CD4-positive, CD25-positive, alpha-beta regulatory T cell (primary cell): Measurements from ENCODE around the gene NEO1. TPM values are rescaled to one million over a fixed set of nuclear protein-coding genes. Genes with fewer than 3 reads are reported as not detected.

Experiments used
- ATAC-seq, 2 donors: fragments of 150-1000 bp; cut with Tn5 transposase; one replicate each; pipeline ENCODE4 v1.10.0; 2021; ENCODE audit warnings: low read depth in 2 of 2, moderate number of reproducible peaks in 2 of 2, moderate library complexity in 1 of 2
- DNase-seq, 3 donors: peaks; one replicate each; pipeline versions ENCODE4 v3.0.0 to v3.0.0-alpha.2; 2012 to 2022; ENCODE audit warnings: mixed read lengths in 1 of 3
- H3K27ac ChIP-seq: one replicate; pipeline ENCODE4 v1.7.0; 2013; ENCODE audit warnings: mild to moderate bottlenecking, low read length; ENCODE audit not compliant: insufficient read depth, poor library complexity, severe bottlenecking
- H3K27me3 ChIP-seq: one replicate; pipeline ENCODE4 v1.7.0; 2013; ENCODE audit warnings: low read length; ENCODE audit not compliant: control insufficient read depth, insufficient read depth
- H3K36me3 ChIP-seq: one replicate; pipeline ENCODE4 v1.7.0; 2013; ENCODE audit warnings: mild to moderate bottlenecking, low read length, moderate library complexity; ENCODE audit not compliant: control insufficient read depth, insufficient read depth
- H3K4me1 ChIP-seq: 2 replicates; pipeline ENCODE4 v1.7.0; 2013; ENCODE audit warnings: mild to moderate bottlenecking, low read length; ENCODE audit not compliant: insufficient read depth, control insufficient read depth, poor library complexity, severe bottlenecking
- H3K4me3 ChIP-seq: one replicate; pipeline ENCODE4 v1.7.0; 2013; ENCODE audit warnings: low read depth, mild to moderate bottlenecking, low read length, moderate library complexity
- H3K9me3 ChIP-seq, 2 experiments: 1 replicate in 1 of 2; 2 replicates in 1 of 2; pipeline ENCODE4 v1.7.0; 2013; ENCODE audit warnings: low read length in 2 of 2, mild to moderate bottlenecking in 1 of 2, moderate library complexity in 1 of 2; ENCODE audit not compliant: control insufficient read depth in 2 of 2
- H3K27ac Mint-ChIP-seq, 3 donors: one replicate each; pipeline ENCODE4 v1.8.0; 2020 to 2022; ENCODE audit warnings: mild to moderate bottlenecking in 3 of 3, mixed read lengths in 3 of 3, moderate library complexity in 2 of 3
- H3K27me3 Mint-ChIP-seq: one replicate; pipeline ENCODE4 v1.8.0; 2022; ENCODE audit warnings: mild to moderate bottlenecking, mixed read lengths
- H3K36me3 Mint-ChIP-seq: one replicate; pipeline ENCODE4 v1.8.0; 2020; ENCODE audit warnings: mixed read lengths
- H3K4me1 Mint-ChIP-seq, 4 donors: one replicate each; pipeline ENCODE4 v1.8.0; 2020 to 2022; ENCODE audit warnings: mixed read lengths in 4 of 4, mild to moderate bottlenecking in 1 of 4
- H3K4me3 Mint-ChIP-seq, 4 donors: one replicate each; pipeline ENCODE4 v1.8.0; 2020 to 2022; ENCODE audit warnings: mild to moderate bottlenecking in 4 of 4, mixed read lengths in 4 of 4, moderate library complexity in 3 of 4
- H3K9me3 Mint-ChIP-seq, 7 donors: one replicate each; pipeline ENCODE4 v1.8.0; 2020 to 2022; ENCODE audit warnings: mixed read lengths in 7 of 7, mild to moderate bottlenecking in 3 of 7, moderate library complexity in 2 of 7
- polyA plus RNA-seq, 4 donors: library from polyadenylated mRNA; unstranded; fragments of 300-500 nt; fragmentation: Illumina TruSeq; gene quantifications; one replicate each; pipeline ENCODE4 v1.2.3, GENCODE V29; 2021
- total RNA-seq: library from RNA; stranded (reverse); gene quantifications from one replicate; pipeline ENCODE4 v1.2.3, GENCODE V29; 2022

The NEO1 gene
- total and polyA plus RNA-seq, 5 donors from 2014 or later, result 0.45 to 2.7 (median 0.68) TPM

- Histone ChIP-seq H3K36me3 (no peaks in the 10 kb centered on the region), H3K9me3 (no peaks in the 10 kb centered on the region), H3K4me1 (no peaks in the 10 kb centered on the region), H3K4me3 (no peak overlapping the region), H3K27ac (no peak overlapping the region), H3K27me3 (peaks cover 5% of the 10 kb centered on the region)
- Mint-ChIP-seq H3K4me3 (no peak overlapping the region), H3K9me3 (peaks cover 0 to 2% (median 0%) of the 10 kb centered on the region in 7 donors), H3K27me3 (peaks cover 14% of the 10 kb centered on the region), H3K36me3 (no peaks in the 10 kb centered on the region), H3K27ac (no peak overlapping the region), H3K4me1 (no peaks in the 10 kb centered on the region)
- ATAC-seq, result no peak
- DNase-seq, result no peak
These were observed 67.2 kb downstream of the NEO1 start for GRCh38 chr15:73119478-73119877.

- Histone ChIP-seq H3K27me3 (peaks cover 5% of the 10 kb centered on the region), H3K4me3 (no peak overlapping the region), H3K4me1 (no peaks in the 10 kb centered on the region), H3K36me3 (no peaks in the 10 kb centered on the region), H3K9me3 (no peaks in the 10 kb centered on the region), H3K27ac (no peak overlapping the region)
- Mint-ChIP-seq H3K9me3 (peaks cover 0 to 2% (median 0%) of the 10 kb centered on the region in 7 donors), H3K36me3 (no peaks in the 10 kb centered on the region), H3K4me3 (no peak overlapping the region), H3K4me1 (no peaks in the 10 kb centered on the region), H3K27ac (no peak overlapping the region), H3K27me3 (peaks cover 20% of the 10 kb centered on the region)
- no peak for ATAC-seq
- DNase-seq, result no peak
These were observed 68.0 kb downstream of the NEO1 start for GRCh38 chr15:73120269-73120668.

- Histone ChIP-seq H3K4me1 (no peaks in the 10 kb centered on the region), H3K27me3 (peaks cover 3% of the 10 kb centered on the region), H3K36me3 (no peaks in the 10 kb centered on the region), H3K27ac (no peak overlapping the region), H3K9me3 (no peaks in the 10 kb centered on the region), H3K4me3 (no peak overlapping the region)
- H3K36me3 Mint-ChIP-seq, result no peaks in the 10 kb centered on the region
- peaks cover 0 to 5% (median 1%) of the 10 kb centered on the region in 4 donors for H3K4me1 Mint-ChIP-seq
- H3K27me3 Mint-ChIP-seq, result peaks cover 19% of the 10 kb centered on the region
- no peak overlapping the region for H3K4me3 Mint-ChIP-seq
- H3K27ac Mint-ChIP-seq, result no peak overlapping the region
- no peak for ATAC-seq
- no peak for DNase-seq
- no peaks in the 10 kb centered on the region for H3K9me3 Mint-ChIP-seq
These were observed 73.0 kb downstream of the NEO1 start for GRCh38 chr15:73125219-73125618.

- DNase-seq (peak in 1 of 3 donors; percentile 56), ATAC-seq (no peak)
- Histone ChIP-seq H3K27me3 (no peaks in the 10 kb centered on the region), H3K4me1 (no peaks in the 10 kb centered on the region), H3K4me3 (no peak overlapping the region), H3K36me3 (no peaks in the 10 kb centered on the region), H3K27ac (no peak overlapping the region), H3K9me3 (no peaks in the 10 kb centered on the region)
- no peak overlapping the region for H3K27ac Mint-ChIP-seq
- no peaks in the 10 kb centered on the region for H3K9me3 Mint-ChIP-seq
- H3K36me3 Mint-ChIP-seq, result no peaks in the 10 kb centered on the region
- H3K27me3 Mint-ChIP-seq, result peaks cover 24% of the 10 kb centered on the region
- H3K4me3 Mint-ChIP-seq, result no peak overlapping the region
- peaks cover 0 to 5% (median 1%) of the 10 kb centered on the region in 4 donors for H3K4me1 Mint-ChIP-seq
These were observed 75.2 kb downstream of the NEO1 start for GRCh38 chr15:73127302-73127936.

DNA sequence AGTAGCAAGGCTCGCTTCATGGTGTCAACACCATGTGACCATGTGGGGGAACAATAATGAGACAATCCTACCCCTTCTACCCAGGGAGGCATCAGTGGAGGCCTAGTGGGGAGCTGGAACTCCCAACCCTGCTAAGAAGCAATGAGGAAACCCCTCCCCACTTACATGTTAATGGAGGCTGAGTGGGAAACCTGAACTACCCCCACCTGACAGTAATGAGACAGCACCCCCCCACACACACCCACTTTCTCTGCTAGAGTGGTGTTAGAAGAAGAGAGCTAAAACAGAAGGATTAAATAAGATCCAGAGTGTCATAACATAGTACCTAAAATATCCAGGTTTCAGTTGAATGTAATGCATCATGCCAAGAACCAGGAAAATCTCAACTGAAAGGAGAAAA, 78.6 kb downstream of the NEO1 start:
- H3K9me3 Mint-ChIP-seq, result no peaks in the 10 kb centered on the region
- peaks cover 16% of the 10 kb centered on the region for H3K27me3 Mint-ChIP-seq
- H3K9me3 ChIP-seq, result no peaks in the 10 kb centered on the region
- H3K27ac Mint-ChIP-seq, result no peak overlapping the region
- H3K4me1 Mint-ChIP-seq, result peaks cover 0 to 5% (median 1%) of the 10 kb centered on the region in 4 donors
- ATAC-seq (no peak), DNase-seq (no peak)
- H3K27ac ChIP-seq, result no peak overlapping the region
- no peaks in the 10 kb centered on the region for H3K27me3 ChIP-seq
- no peaks in the 10 kb centered on the region for H3K36me3 Mint-ChIP-seq
- no peak overlapping the region for H3K4me3 Mint-ChIP-seq
- H3K36me3 ChIP-seq, result no peaks in the 10 kb centered on the region
- H3K4me3 ChIP-seq, result no peak overlapping the region
- H3K4me1 ChIP-seq, result no peaks in the 10 kb centered on the region

- Histone ChIP-seq H3K4me3 (no peak overlapping the region), H3K9me3 (no peaks in the 10 kb centered on the region), H3K27me3 (no peaks in the 10 kb centered on the region), H3K4me1 (no peaks in the 10 kb centered on the region), H3K27ac (no peak overlapping the region), H3K36me3 (no peaks in the 10 kb centered on the region)
- peaks cover 14% of the 10 kb centered on the region for H3K27me3 Mint-ChIP-seq
- no peaks in the 10 kb centered on the region for H3K36me3 Mint-ChIP-seq
- no peak for ATAC-seq
- H3K4me3 Mint-ChIP-seq, result no peak overlapping the region
- DNase-seq, result no peak
- no peak overlapping the region for H3K27ac Mint-ChIP-seq
- H3K4me1 Mint-ChIP-seq, result peaks cover 0 to 3% (median 0%) of the 10 kb centered on the region in 4 donors
- H3K9me3 Mint-ChIP-seq, result no peaks in the 10 kb centered on the region
These were observed 81.9 kb downstream of the NEO1 start for GRCh38 chr15:73134196-73134595.

DNA sequence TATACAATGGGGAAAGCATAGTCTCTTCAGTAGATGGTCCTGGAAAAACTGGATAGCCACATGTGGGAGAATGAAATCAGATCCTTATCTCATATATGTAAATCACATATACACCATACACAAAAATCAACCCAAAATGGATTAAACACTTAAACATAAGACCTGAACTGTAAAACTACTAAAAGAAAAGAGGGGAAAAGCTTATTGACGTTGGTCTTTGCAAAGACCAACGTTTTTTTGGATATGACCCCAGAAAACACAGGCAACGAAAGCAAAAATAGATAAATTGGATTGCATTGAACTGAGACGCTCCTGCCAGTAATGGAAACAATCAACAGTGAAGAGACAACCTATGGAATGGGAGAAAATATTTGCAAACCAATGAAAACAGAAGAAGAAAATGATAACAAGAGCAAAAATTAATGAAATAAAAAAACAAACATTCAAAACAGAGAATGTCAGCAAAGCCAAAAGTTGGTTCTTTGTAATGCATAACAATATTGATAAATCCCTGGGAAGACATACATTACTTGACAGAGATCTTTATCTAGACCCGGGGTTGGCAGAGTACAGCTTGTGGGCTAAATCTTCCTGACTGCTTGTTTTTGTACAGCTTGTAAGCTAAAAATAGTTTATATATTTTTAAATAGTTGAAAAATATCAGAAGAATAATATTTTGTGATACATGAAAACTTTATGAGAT, 86.9 kb downstream of the NEO1 start:
- peaks cover 0 to 14% (median 4%) of the 10 kb centered on the region in 4 donors for H3K4me1 Mint-ChIP-seq
- Histone ChIP-seq H3K4me1 (peaks cover 4% of the 10 kb centered on the region), H3K27ac (no peak overlapping the region), H3K9me3 (no peaks in the 10 kb centered on the region), H3K27me3 (no peaks in the 10 kb centered on the region), H3K36me3 (no peaks in the 10 kb centered on the region), H3K4me3 (no peak overlapping the region)
- no peak for DNase-seq
- H3K9me3 Mint-ChIP-seq, result no peaks in the 10 kb centered on the region
- no peak for ATAC-seq
- no peaks in the 10 kb centered on the region for H3K27me3 Mint-ChIP-seq
- no peak overlapping the region for H3K4me3 Mint-ChIP-seq
- H3K36me3 Mint-ChIP-seq, result no peaks in the 10 kb centered on the region
- H3K27ac Mint-ChIP-seq, result no peak overlapping the region
